Measurements from ENCODE around the gene HYAL4. TPM values are rescaled to one million over a fixed set of nuclear protein-coding genes. Genes with fewer than 3 reads are reported as not detected.

HYAL4 gene
- total RNA-seq, 1 experiment from 2014 or later, result not detected

DNA sequence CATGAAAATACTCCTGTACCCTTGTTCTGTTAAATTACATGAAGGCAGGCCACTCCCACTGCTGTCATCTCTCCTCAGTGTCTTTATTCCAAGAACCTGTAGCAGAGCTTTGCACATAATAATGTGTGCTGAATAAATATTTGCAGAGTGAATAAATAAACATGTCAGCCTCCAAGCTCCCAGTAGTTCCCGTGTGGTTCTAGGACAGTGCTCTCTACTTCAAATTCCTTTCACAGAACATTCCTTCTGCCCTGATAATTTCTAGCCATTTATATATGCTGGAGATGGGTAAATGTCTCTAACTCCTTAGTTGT, 20.3 kb upstream of the HYAL4 start:
- Mint-ChIP-seq H3K4me1 (peaks cover 3% of the 10 kb centered on the region), H3K9me3 (no peaks in the 10 kb centered on the region), H3K27me3 (ENCODE audit: low read depth) (no peaks in the 10 kb centered on the region), H3K4me3 (no peak overlapping the region), H3K27ac (no peak overlapping the region), H3K36me3 (no peaks in the 10 kb centered on the region)
- POLR2A ChIA-PET, result no interaction called here
- DNase-seq (ENCODE audit: low spot score) (no peak), ATAC-seq (no peak)
- CTCF ChIA-PET, result no interaction called here
- no peak for TF ChIP-seq TEAD1 (CRISPR knock-in tag; IDR thresholded peaks at IDR 0.05)
- TF ChIP-seq NFYB (CRISPR knock-in tag; conservative IDR thresholded peaks at IDR 0.05; ENCODE audit: low read depth), result no peak
- TF ChIP-seq TEAD4 (CRISPR knock-in tag; IDR thresholded peaks at IDR 0.05), result no peak
- TF ChIP-seq ZNF138 (CRISPR knock-in tag; conservative IDR thresholded peaks at IDR 0.05), result no peak
- TF ChIP-seq, protein P1, sequence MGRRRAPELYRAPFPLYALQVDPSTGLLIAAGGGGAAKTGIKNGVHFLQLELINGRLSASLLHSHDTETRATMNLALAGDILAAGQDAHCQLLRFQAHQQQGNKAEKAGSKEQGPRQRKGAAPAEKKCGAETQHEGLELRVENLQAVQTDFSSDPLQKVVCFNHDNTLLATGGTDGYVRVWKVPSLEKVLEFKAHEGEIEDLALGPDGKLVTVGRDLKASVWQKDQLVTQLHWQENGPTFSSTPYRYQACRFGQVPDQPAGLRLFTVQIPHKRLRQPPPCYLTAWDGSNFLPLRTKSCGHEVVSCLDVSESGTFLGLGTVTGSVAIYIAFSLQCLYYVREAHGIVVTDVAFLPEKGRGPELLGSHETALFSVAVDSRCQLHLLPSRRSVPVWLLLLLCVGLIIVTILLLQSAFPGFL (CRISPR knock-in tag; IDR thresholded peaks at IDR 0.05; ENCODE audit: borderline replicate concordance), result no peak
- TF ChIP-seq, protein P2, sequence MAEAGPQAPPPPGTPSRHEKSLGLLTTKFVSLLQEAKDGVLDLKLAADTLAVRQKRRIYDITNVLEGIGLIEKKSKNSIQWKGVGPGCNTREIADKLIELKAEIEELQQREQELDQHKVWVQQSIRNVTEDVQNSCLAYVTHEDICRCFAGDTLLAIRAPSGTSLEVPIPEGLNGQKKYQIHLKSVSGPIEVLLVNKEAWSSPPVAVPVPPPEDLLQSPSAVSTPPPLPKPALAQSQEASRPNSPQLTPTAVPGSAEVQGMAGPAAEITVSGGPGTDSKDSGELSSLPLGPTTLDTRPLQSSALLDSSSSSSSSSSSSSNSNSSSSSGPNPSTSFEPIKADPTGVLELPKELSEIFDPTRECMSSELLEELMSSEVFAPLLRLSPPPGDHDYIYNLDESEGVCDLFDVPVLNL (CRISPR knock-in tag; IDR thresholded peaks at IDR 0.05; ENCODE audit: borderline replicate concordance, low read depth), result no peak
- TF ChIP-seq, protein P3, sequence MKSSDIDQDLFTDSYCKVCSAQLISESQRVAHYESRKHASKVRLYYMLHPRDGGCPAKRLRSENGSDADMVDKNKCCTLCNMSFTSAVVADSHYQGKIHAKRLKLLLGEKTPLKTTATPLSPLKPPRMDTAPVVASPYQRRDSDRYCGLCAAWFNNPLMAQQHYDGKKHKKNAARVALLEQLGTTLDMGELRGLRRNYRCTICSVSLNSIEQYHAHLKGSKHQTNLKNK (CRISPR knock-in tag; IDR thresholded peaks at IDR 0.05), result no peak
- TF ChIP-seq SOX15 (CRISPR knock-in tag; IDR thresholded peaks at IDR 0.05), result no peak
- TF ChIP-seq, protein P4, sequence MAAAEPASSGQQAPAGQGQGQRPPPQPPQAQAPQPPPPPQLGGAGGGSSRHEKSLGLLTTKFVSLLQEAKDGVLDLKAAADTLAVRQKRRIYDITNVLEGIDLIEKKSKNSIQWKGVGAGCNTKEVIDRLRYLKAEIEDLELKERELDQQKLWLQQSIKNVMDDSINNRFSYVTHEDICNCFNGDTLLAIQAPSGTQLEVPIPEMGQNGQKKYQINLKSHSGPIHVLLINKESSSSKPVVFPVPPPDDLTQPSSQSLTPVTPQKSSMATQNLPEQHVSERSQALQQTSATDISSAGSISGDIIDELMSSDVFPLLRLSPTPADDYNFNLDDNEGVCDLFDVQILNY (CRISPR knock-in tag; IDR thresholded peaks at IDR 0.05), result no peak
- TF ChIP-seq, protein P5, sequence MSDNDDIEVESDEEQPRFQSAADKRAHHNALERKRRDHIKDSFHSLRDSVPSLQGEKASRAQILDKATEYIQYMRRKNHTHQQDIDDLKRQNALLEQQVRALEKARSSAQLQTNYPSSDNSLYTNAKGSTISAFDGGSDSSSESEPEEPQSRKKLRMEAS (CRISPR knock-in tag; IDR thresholded peaks at IDR 0.05), result no peak
- TF ChIP-seq JUN (CRISPR knock-in tag; IDR thresholded peaks at IDR 0.05), result no peak
- no peak for TF ChIP-seq NR1H2 (CRISPR knock-in tag; IDR thresholded peaks at IDR 0.05)
- TF ChIP-seq ZNF671 (CRISPR knock-in tag; IDR thresholded peaks at IDR 0.05), result no peak
- TF ChIP-seq, protein P6, sequence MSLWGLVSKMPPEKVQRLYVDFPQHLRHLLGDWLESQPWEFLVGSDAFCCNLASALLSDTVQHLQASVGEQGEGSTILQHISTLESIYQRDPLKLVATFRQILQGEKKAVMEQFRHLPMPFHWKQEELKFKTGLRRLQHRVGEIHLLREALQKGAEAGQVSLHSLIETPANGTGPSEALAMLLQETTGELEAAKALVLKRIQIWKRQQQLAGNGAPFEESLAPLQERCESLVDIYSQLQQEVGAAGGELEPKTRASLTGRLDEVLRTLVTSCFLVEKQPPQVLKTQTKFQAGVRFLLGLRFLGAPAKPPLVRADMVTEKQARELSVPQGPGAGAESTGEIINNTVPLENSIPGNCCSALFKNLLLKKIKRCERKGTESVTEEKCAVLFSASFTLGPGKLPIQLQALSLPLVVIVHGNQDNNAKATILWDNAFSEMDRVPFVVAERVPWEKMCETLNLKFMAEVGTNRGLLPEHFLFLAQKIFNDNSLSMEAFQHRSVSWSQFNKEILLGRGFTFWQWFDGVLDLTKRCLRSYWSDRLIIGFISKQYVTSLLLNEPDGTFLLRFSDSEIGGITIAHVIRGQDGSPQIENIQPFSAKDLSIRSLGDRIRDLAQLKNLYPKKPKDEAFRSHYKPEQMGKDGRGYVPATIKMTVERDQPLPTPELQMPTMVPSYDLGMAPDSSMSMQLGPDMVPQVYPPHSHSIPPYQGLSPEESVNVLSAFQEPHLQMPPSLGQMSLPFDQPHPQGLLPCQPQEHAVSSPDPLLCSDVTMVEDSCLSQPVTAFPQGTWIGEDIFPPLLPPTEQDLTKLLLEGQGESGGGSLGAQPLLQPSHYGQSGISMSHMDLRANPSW (CRISPR knock-in tag; conservative IDR thresholded peaks at IDR 0.05; ENCODE audit: low read depth), result no peak

DNA sequence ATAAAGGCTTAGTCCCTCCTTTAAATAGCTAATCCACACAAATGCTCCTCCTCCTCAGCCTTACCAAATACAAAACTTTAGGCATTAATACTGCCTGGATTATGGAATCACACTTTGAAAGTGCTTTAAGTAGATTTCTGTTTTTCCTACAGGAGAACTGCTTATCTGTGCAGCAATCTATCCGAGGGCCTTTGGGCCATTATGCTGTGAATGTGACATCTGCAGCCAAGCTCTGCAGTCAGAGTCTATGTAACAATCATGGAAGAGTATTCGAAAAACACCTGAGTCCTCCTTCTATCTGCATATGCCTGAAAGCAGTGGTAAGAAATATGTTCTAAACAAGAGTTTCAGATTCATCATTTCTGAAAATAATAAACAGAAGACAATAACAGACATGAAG, 16.2 kb upstream of the HYAL4 start:
- H3K27me3 Mint-ChIP-seq (ENCODE audit: low read depth), result no peaks in the 10 kb centered on the region
- no peaks in the 10 kb centered on the region for H3K36me3 Mint-ChIP-seq
- ChIA-PET CTCF (no interaction called here), POLR2A (no interaction called here)
- H3K27ac Mint-ChIP-seq, result no peak overlapping the region
- H3K4me3 Mint-ChIP-seq, result no peak overlapping the region
- ATAC-seq, result no peak
- no peak for DNase-seq (ENCODE audit: low spot score)
- no peaks in the 10 kb centered on the region for H3K9me3 Mint-ChIP-seq
- H3K4me1 Mint-ChIP-seq, result peaks cover 6% of the 10 kb centered on the region
- TF ChIP-seq, protein P7, sequence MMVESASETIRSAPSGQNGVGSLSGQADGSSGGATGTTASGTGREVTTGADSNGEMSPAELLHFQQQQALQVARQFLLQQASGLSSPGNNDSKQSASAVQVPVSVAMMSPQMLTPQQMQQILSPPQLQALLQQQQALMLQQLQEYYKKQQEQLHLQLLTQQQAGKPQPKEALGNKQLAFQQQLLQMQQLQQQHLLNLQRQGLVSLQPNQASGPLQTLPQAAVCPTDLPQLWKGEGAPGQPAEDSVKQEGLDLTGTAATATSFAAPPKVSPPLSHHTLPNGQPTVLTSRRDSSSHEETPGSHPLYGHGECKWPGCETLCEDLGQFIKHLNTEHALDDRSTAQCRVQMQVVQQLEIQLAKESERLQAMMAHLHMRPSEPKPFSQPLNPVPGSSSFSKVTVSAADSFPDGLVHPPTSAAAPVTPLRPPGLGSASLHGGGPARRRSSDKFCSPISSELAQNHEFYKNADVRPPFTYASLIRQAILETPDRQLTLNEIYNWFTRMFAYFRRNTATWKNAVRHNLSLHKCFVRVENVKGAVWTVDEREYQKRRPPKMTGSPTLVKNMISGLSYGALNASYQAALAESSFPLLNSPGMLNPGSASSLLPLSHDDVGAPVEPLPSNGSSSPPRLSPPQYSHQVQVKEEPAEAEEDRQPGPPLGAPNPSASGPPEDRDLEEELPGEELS (CRISPR knock-in tag; IDR thresholded peaks at IDR 0.05), result no peak
- TF ChIP-seq FOXK1 (CRISPR knock-in tag; IDR thresholded peaks at IDR 0.05), result no peak
- TF ChIP-seq, protein P8, sequence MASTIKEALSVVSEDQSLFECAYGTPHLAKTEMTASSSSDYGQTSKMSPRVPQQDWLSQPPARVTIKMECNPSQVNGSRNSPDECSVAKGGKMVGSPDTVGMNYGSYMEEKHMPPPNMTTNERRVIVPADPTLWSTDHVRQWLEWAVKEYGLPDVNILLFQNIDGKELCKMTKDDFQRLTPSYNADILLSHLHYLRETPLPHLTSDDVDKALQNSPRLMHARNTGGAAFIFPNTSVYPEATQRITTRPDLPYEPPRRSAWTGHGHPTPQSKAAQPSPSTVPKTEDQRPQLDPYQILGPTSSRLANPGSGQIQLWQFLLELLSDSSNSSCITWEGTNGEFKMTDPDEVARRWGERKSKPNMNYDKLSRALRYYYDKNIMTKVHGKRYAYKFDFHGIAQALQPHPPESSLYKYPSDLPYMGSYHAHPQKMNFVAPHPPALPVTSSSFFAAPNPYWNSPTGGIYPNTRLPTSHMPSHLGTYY (CRISPR knock-in tag; IDR thresholded peaks at IDR 0.05), result no peak
- TF ChIP-seq KAT7 (CRISPR knock-in tag; IDR thresholded peaks at IDR 0.05; ENCODE audit: borderline replicate concordance), result no peak
- TF ChIP-seq, protein P1 (CRISPR knock-in tag; IDR thresholded peaks at IDR 0.05; ENCODE audit: borderline replicate concordance), result no peak
- TF ChIP-seq, protein P9, sequence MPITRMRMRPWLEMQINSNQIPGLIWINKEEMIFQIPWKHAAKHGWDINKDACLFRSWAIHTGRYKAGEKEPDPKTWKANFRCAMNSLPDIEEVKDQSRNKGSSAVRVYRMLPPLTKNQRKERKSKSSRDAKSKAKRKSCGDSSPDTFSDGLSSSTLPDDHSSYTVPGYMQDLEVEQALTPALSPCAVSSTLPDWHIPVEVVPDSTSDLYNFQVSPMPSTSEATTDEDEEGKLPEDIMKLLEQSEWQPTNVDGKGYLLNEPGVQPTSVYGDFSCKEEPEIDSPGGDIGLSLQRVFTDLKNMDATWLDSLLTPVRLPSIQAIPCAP (CRISPR knock-in tag; IDR thresholded peaks at IDR 0.05), result no peak
- TF ChIP-seq EMX1 (CRISPR knock-in tag; IDR thresholded peaks at IDR 0.05), result no peak
- TF ChIP-seq ATF1 (CRISPR knock-in tag; IDR thresholded peaks at IDR 0.05), result no peak
- no peak for TF ChIP-seq ZNF219 (CRISPR knock-in tag; IDR thresholded peaks at IDR 0.05; ENCODE audit: borderline replicate concordance)
- TF ChIP-seq SMAD3 (CRISPR knock-in tag; IDR thresholded peaks at IDR 0.05; ENCODE audit: borderline replicate concordance), result no peak

Data from WTC11 (cell line).